GM12875 (cell line): ENCODE data around the gene ATP5MC2.

Experiments used
- H3K4me3 ChIP-seq: one replicate; pipeline ENCODE4 v1.5.1; 2011; ENCODE audit warnings: low read depth, low read length, control low read depth
- CTCF ChIP-seq: IDR thresholded peaks from 2 replicates; pipeline ENCODE4 v1.5.1; 2011; ENCODE audit warnings: low read depth, mild to moderate bottlenecking, control low read depth, inconsistent platforms, low read length, moderate library complexity, borderline replicate concordance; ENCODE audit not compliant: insufficient read depth

ATP5MC2 gene

GRCh38 chr12:53623548-53624385, 52.1 kb downstream of the ATP5MC2 start:
- TF ChIP-seq CTCF: no peak
- H3K4me3 ChIP-seq: peak overlapping the region; percentile 16

- H3K4me3 ChIP-seq: no peak overlapping the region
- no peak for TF ChIP-seq CTCF
Measured at GRCh38 chr12:53622724-53623123, 53.2 kb downstream of the ATP5MC2 start.

GRCh38 chr12:53618275-53618674, 57.6 kb downstream of the ATP5MC2 start:
- no peak for TF ChIP-seq CTCF
- H3K4me3 ChIP-seq: peak overlapping the region; percentile 21

- no peak overlapping the region for H3K4me3 ChIP-seq
- no peak for TF ChIP-seq CTCF
Measured at GRCh38 chr12:53617700-53618099, 58.2 kb downstream of the ATP5MC2 start.

GRCh38 chr12:53616950-53617349, 58.9 kb downstream of the ATP5MC2 start:
- H3K4me3 ChIP-seq: no peak overlapping the region
- TF ChIP-seq CTCF: no peak
